HFF-Myc (cell line): ENCODE results near the gene KCNN3.

Source experiments
- DNase-seq: peaks from one replicate; pipeline ENCODE4 v3.0.0-alpha.2; 2011; ENCODE audit warnings: low read depth; ENCODE audit errors: extremely low read depth
- H3K4me3 ChIP-seq: replicated peaks from 2 replicates; pipeline ENCODE4 v1.5.1; 2011; ENCODE audit warnings: low read depth, mild to moderate bottlenecking, control low read depth, low read length
- CTCF ChIP-seq: IDR thresholded peaks from 2 replicates; pipeline ENCODE4 v1.5.1; 2012; ENCODE audit warnings: mild to moderate bottlenecking, low read depth, low read length, control low read depth; ENCODE audit errors: missing control alignments

KCNN3 gene

GRCh38 chr1:154865442-154866256 is 4.4 kb downstream of the KCNN3 start:
- no peak overlapping the region for H3K4me3 ChIP-seq
- no peak for TF ChIP-seq CTCF
- DNase-seq: no peak

- TF ChIP-seq CTCF: no peak
- DNase-seq: no peak
- no peak overlapping the region for H3K4me3 ChIP-seq
These were observed 5.7 kb downstream of the KCNN3 start for GRCh38 chr1:154864189-154864975.

DNA sequence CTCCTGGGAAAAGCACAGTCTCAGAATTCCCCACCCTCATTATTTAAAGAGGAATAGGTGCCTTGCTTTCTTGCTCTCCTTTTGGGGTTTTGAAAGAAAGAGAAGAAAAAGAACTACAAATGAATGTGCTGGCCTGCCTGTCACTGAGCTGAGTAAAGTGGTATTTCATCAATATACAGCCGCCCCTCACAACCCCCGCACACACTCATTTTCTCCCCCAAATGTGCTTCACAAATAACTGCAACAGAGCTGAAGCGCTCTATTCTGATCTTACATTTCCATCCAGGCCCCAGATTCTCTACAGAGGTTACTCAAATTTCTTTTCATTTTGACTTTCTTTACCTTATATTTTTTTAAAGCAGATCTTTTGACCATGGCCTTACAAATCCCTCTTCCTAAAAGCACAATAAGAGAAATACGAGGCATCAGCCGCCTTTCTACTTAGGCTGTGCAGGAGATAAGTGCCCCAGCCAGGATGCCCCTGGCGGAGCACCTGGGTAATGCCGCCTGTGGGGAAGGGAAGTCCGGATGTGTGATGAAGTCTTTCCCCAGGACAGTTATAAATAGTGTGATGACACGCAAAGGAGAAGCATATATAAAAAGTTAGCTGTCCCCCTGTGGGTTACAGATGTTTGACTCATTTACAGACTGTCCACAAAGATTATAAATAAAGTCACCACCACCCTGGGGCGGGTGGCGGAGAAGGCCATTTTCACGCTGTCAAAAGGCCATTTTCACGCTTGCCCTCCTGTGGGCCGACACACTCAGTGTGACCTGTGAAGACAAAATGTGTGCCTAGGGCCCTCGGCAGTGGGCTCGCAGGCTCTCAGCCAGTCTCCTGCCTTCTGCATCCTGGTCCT is 6.5 kb downstream of the KCNN3 start:
- no peak for TF ChIP-seq CTCF
- DNase-seq: no peak

DNA sequence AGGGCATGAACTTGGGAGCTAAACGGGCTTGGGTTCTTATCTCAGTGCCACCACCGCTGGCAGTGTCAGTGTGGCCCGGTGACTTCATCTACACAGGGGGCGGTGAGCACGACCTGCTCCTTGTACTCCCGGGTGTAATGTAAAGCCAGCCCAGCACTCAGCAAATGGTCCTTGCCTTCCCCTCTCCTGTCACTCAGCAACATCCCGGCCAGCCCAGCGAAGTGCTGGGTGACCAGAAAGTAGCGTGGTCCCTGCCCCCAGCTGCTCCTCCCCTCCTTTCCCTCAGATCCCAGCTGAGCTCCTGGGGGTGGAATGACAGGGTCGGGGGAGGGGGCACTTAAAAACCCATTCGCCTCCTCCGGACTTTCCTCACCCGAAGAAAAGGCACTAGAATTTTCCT is 7.2 kb downstream of the KCNN3 start:
- no peak overlapping the region for H3K4me3 ChIP-seq
- DNase-seq: no peak
- no peak for TF ChIP-seq CTCF

More for the DNA sequence above, 6.5 kb downstream of the KCNN3 start:
- H3K4me3 ChIP-seq: no peak overlapping the region

GRCh38 chr1:154861607-154862094 is 8.4 kb downstream of the KCNN3 start:
- H3K4me3 ChIP-seq: no peak overlapping the region
- DNase-seq: no peak
- TF ChIP-seq CTCF: no peak

- no peak for DNase-seq
- H3K4me3 ChIP-seq: no peak overlapping the region
- no peak for TF ChIP-seq CTCF
These were observed 9.8 kb downstream of the KCNN3 start for GRCh38 chr1:154860156-154860870.
